ENCODE data around the gene PPIH. TPM values are rescaled to one million over a fixed set of nuclear protein-coding genes. Genes with fewer than 3 reads are reported as not detected.
"Not testable (repeated sequence)": the region's sequence is repeated elsewhere in the genome, so short reads cannot be mapped to it uniquely, and the experiment has no call there.

Gene PPIH
- total RNA-seq, 2 donors from 2014 or later, result 74.2 to 89.9 TPM

DNA sequence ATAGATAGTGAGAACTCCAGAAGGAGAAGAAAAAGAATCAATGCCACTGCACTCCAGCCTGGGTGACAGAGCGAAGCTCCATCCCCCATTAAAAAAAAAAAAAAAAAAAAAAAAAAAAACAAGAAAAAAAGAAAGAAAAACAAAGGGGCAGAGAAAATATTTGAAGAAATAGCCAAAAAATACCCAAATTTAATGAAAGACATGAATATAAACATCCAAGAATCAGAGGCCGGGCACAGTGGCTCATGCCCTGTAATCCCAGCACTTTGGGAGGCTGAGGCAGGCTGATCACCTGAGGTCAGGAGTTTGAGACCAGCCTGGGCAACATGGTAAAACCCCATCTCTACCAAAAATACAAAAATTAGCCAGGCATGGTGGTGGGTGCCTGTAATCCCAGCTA is 64.2 kb downstream of the PPIH start:
- H3K4me1 Mint-ChIP-seq (ENCODE audit: low read depth); DNase-seq; ATAC-seq (replicated peaks in 1 of 2); H3K9me3 Mint-ChIP-seq; H3K36me3 Mint-ChIP-seq (ENCODE audit: insufficient read depth in 2 of 2); H3K27me3 Mint-ChIP-seq (ENCODE audit: low read depth); H3K27ac Mint-ChIP-seq; H3K4me3 Mint-ChIP-seq: not testable (repeated sequence)

DNA sequence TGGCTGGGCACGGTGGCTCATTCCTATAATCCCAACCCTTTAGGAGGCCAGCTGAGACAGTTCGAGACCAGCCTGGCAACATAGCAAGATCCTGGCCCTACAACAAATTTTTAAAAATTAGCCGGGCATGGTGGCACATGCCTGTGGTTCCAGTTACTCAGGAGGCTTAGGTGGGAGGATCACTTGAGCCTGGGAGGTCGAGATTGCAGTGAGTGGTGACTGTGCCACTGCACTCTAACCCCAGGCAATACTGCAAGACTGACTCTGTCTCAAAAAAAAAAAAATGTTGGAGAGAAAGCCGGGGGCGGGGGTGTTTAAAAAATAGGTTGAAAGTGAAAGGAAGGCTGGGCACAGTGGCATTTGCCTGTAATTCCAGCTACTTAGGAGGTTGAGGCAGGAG is 65.3 kb downstream of the PPIH start:
- no peak for ATAC-seq (replicated peaks in 1 of 2)
- H3K27me3 Mint-ChIP-seq (ENCODE audit: low read depth), result no peaks in the 10 kb centered on the region
- DNase-seq, result no peak
- H3K27ac Mint-ChIP-seq, result no peak overlapping the region
- no peaks in the 10 kb centered on the region for H3K9me3 Mint-ChIP-seq
- no peak overlapping the region for H3K4me3 Mint-ChIP-seq
- H3K36me3 Mint-ChIP-seq (ENCODE audit: insufficient read depth in 2 of 2), result peaks cover 0 to 3% of the 10 kb centered on the region in 2 donors
- H3K4me1 Mint-ChIP-seq (ENCODE audit: low read depth), result no peaks in the 10 kb centered on the region

DNA sequence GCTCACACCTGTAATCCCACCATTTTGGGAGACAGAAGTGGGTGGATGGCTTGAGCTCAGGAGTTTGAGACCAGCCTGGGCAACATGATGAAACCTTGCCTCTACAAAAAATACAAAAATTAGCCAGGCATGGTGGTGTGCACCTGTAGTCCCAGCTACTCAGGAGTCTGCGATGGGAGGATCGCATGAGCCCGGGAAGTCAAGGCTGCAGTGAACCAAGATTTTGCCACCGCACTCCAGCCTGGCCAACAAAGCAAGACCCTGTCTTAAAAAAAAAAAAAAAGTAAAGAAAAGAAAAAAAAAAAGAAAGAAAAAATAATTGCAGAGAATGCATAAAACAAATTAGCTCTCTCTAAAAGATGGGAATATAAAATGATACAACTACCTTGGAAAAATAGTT is 67.6 kb downstream of the PPIH start:
- not testable (repeated sequence) for DNase-seq

More for the DNA sequence above, 67.6 kb downstream of the PPIH start:
- not testable (repeated sequence) for H3K36me3 Mint-ChIP-seq (ENCODE audit: insufficient read depth in 2 of 2); ATAC-seq (replicated peaks in 1 of 2); H3K27me3 Mint-ChIP-seq (ENCODE audit: low read depth); H3K4me1 Mint-ChIP-seq (ENCODE audit: low read depth); H3K9me3 Mint-ChIP-seq; H3K4me3 Mint-ChIP-seq; H3K27ac Mint-ChIP-seq

Other genes starting within 250 kb of the PPIH start
- gene ZMYND12, start 202.4 kb upstream of the PPIH start, total RNA-seq, result 1 to 10 TPM; 1.4 to 1.7 TPM
- 10 to 100 TPM; 53.0 to 63.6 TPM for gene PPCS, start 201.9 kb upstream of the PPIH start, total RNA-seq
- gene CCDC30, start 195.1 kb upstream of the PPIH start, total RNA-seq, result 1 to 10 TPM; 2.7 to 3.0 TPM
- gene YBX1, start 24.0 kb downstream of the PPIH start, total RNA-seq, result 100 to 1,000 TPM; 486 to 615 TPM
- not detected for gene CLDN19, start 81.8 kb downstream of the PPIH start, total RNA-seq
- gene P3H1, start 108.6 kb downstream of the PPIH start, total RNA-seq, result 10 to 100 TPM; 32.6 to 36.0 TPM
- gene C1orf50, start 108.8 kb downstream of the PPIH start, total RNA-seq, result 10 to 100 TPM; 11.7 to 12.2 TPM
- gene TMEM269, start 126.6 kb downstream of the PPIH start, total RNA-seq, result 1 to 10 TPM in 1 of 2 donors, under 1 TPM in 1; 0.81 to 1.9 TPM
- 10 to 100 TPM in 1 of 2 donors, 1 to 10 TPM in 1; 8.4 to 10.0 TPM for gene ERMAP, start 158.7 kb downstream of the PPIH start, total RNA-seq
- 10 to 100 TPM; 19.4 to 20.0 TPM for gene SVBP, start 159.0 kb downstream of the PPIH start, total RNA-seq
- 10 to 100 TPM in 1 of 2 donors, 1 to 10 TPM in 1; 9.8 to 11.1 TPM for gene ZNF691, start 188.2 kb downstream of the PPIH start, total RNA-seq

All from activated T-cell treated with anti-CD3 and anti-CD28 coated beads, Interleukin-2, amount 50 U/mL, for 72 hours (primary cell).